ENCODE data around the gene AOAH.

AOAH gene

GRCh38 chr7:36749282-36749960, 25.1 kb upstream of the AOAH start:
- DNase-seq (ENCODE audit: low read depth in 1 of 2, low spot score in 1 of 2), result no peak
- in situ Hi-C loops (cut with HindIII; ENCODE audit: low pct_unique_long_range_greater_than_20kb, low sequenced_read_pairs), result no loop called here

DNA sequence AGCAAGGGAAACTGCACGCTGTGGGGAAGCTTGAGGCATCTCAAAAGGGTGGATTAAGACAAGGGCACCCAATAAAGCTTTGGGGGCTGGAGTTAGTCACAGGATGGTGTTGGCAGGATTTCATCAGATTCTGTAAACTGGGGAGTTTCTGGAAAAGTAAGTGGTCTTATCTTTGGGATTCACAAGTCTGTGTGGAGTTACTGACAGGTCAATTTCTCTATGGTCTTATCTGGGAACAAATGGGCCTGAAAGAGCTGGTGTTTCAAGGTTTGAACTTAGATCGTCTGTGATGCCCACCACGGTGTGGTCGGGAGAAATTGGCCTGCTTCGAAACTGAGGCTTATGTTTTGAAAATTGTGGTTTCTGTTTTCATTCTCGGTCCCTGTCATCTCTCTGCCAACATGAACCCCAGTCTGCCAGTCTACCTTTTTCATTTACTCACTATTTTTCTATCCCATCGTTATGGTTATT, 23.8 kb upstream of the AOAH start:
- in situ Hi-C loops (cut with HindIII; ENCODE audit: low pct_unique_long_range_greater_than_20kb, low sequenced_read_pairs), result no loop called here
- no peak for TF ChIP-seq JUND (IDR thresholded peaks at IDR 0.05; ENCODE audit: low read depth)
- DNase-seq (ENCODE audit: low read depth in 1 of 2, low spot score in 1 of 2), result no peak

More at GRCh38 chr7:36749282-36749960, 25.1 kb upstream of the AOAH start:
- no peak for TF ChIP-seq JUND (IDR thresholded peaks at IDR 0.05; ENCODE audit: low read depth)

DNA sequence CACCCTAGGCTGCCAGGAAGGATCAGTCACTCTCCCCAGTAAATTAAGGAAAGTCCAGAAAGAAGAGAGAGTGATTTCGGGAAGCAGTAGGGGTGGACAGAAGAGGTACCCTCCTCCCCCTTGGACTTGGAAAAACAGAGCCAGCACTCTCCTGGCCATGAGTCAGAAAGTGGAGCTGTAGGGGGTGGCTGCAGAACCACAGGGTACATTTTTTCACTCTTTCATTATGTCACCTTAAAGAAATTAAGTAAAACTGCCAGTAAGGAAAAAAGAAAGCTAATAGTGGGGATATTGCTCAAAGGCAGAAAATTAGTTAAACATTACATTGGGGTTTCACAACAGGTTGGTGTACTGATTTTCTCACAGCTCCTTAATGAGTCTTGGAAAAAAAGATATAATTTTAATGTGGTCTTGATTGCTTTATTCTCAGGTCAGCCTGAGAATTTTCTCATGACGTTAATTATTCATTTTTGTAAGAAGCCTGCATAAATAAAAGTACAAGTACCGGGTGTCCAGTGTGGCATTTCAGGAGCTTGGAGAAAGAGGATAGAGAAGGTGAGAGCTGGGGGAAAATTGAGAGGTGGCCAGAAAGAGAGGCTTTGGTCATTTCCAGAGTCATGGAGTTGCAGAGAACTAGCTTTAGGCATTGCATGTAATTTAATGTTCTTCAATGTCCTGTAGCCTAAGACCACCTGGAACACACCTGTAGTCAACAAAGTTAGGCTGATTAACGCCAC, 23.2 kb upstream of the AOAH start:
- no peak for TF ChIP-seq JUND (IDR thresholded peaks at IDR 0.05; ENCODE audit: low read depth)
- in situ Hi-C loops (cut with HindIII; ENCODE audit: low pct_unique_long_range_greater_than_20kb, low sequenced_read_pairs), result no loop called here
- DNase-seq (ENCODE audit: low read depth in 1 of 2, low spot score in 1 of 2), result no peak

DNA sequence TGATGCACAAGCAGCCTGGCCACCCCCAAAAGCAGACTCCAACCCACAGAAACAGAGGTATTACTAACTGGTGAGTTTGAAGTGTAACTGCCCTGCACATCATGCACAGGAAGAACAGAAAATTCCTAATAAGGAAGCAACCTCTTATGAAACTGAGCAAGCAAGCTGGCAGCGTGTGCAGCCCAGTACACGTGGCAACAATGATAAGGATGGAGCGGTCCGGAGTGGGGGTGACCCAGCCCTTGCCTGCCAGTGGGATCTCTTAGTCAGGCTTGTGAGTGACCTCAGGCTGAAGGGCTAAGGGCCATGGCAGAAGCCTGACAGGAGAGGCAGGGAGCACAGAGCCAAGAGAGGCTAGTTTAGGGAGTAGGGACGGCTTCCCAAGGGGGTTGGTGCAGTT, 22.1 kb upstream of the AOAH start:
- TF ChIP-seq JUND (IDR thresholded peaks at IDR 0.05; ENCODE audit: low read depth), result no peak
- in situ Hi-C loops (cut with HindIII; ENCODE audit: low pct_unique_long_range_greater_than_20kb, low sequenced_read_pairs), result no loop called here
- DNase-seq (ENCODE audit: low read depth in 1 of 2, low spot score in 1 of 2), result no peak

GRCh38 chr7:36742911-36743775, 18.8 kb upstream of the AOAH start:
- DNase-seq (ENCODE audit: low read depth in 1 of 2, low spot score in 1 of 2), result no peak
- in situ Hi-C loops (cut with HindIII; ENCODE audit: low pct_unique_long_range_greater_than_20kb, low sequenced_read_pairs), result no loop called here
- no peak for TF ChIP-seq JUND (IDR thresholded peaks at IDR 0.05; ENCODE audit: low read depth)

DNA sequence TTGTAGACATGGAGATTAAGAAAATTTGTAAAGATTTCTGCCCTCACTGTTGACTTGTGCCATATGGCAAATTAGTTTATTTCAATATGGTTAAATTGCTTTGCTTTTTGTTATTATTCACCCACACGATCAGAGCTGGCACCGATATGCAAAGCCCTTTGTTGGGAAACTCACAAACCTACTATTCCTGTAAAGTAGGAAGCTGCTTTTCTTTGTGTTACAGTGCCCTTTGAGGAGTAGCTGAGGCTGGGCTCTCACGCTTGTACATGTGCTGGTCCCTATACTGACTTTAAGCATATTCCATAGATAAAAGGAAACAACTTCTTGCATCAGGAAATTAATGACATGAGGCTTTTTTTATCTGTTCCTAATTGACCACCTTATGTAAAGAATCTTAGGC, 17.6 kb upstream of the AOAH start:
- no peak for TF ChIP-seq JUND (IDR thresholded peaks at IDR 0.05; ENCODE audit: low read depth)

GRCh38 chr7:36739351-36739750, 15.1 kb upstream of the AOAH start:
- DNase-seq (ENCODE audit: low read depth in 1 of 2, low spot score in 1 of 2), result no peak
- in situ Hi-C loops (cut with HindIII; ENCODE audit: low pct_unique_long_range_greater_than_20kb, low sequenced_read_pairs), result no loop called here
- TF ChIP-seq JUND (IDR thresholded peaks at IDR 0.05; ENCODE audit: low read depth), result no peak

More for the DNA sequence above, 17.6 kb upstream of the AOAH start:
- in situ Hi-C loops (cut with HindIII; ENCODE audit: low pct_unique_long_range_greater_than_20kb, low sequenced_read_pairs), result no loop called here
- no peak for DNase-seq (ENCODE audit: low read depth in 1 of 2, low spot score in 1 of 2)

DNA sequence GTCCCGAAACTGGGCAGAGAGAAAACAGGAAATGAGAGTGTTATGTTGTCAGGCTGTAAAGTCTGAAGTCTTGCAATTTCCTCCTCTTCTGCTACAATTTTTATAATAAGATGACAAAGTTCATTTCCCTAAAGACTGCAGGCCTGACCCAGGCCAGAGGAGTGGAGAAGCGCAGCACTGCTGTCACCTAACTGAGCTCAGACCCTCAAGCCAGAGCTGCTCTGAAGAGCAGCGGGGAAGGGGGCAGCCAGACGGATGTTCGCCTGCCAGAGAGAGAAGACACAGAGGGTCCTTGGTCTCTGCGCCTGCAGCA, 12.6 kb upstream of the AOAH start:
- no peak for TF ChIP-seq JUND (IDR thresholded peaks at IDR 0.05; ENCODE audit: low read depth)
- in situ Hi-C loops (cut with HindIII; ENCODE audit: low pct_unique_long_range_greater_than_20kb, low sequenced_read_pairs), result no loop called here
- DNase-seq (ENCODE audit: low read depth in 1 of 2, low spot score in 1 of 2), result no peak

DNA sequence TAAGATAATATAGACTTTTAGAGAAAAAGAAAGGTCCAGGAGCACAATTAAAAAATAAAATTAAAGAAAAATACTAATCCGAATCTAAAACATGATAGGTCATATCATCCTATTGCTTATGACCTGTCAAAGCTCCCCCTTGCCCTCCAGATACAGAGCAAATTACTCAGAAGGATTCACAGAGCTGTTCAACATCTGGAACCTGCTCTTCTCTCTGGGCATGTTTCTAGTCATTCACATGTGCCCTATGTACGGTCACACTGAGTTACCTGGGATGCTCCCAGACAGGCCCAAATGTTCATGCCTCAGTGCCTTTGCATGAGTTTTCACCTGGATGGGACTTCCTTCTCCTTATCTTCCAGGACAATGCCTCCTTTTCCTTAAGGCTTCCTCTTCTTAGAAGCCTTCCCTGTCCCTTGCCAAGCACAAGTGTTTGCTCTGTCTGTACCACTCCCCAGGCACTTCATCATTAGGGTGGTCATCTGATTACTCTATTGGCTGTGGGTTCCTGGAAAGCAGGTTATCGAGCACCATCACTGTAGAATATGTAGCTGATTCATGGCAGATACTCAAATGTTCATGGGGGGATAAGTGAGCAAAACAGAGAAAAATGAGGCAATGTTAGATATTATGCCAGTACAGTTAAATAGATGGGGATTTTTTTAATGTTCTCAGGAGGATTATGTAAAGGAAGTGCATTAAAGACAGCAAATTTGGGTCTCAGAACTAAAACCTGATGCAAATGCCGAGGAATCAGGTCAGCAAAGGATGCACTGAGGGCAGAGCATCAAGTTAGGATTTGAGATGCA, 12.0 kb upstream of the AOAH start:
- in situ Hi-C loops (cut with HindIII; ENCODE audit: low pct_unique_long_range_greater_than_20kb, low sequenced_read_pairs), result no loop called here
- no peak for TF ChIP-seq JUND (IDR thresholded peaks at IDR 0.05; ENCODE audit: low read depth)
- DNase-seq (ENCODE audit: low read depth in 1 of 2, low spot score in 1 of 2), result no peak

DNA sequence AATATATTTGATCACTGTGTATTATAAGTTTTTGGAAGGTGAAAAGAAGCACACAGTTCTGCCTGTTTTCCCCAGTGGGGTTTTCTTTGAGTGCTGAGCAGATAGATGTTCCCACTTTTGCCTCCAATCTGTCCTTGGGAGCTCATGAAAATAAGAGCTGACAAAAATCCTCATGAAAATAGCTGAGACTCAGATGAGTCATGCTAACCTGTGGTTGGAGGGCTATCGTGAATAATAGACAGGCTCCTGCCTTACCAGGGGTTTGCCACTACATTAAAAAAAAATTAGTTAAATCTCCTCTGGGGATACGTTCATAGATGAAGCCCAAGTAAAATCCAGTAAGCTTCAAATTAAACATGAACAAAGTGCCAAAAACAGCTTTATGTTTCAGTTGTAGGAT, 10.9 kb upstream of the AOAH start:
- no peak for TF ChIP-seq JUND (IDR thresholded peaks at IDR 0.05; ENCODE audit: low read depth)
- DNase-seq (ENCODE audit: low read depth in 1 of 2, low spot score in 1 of 2), result no peak
- in situ Hi-C loops (cut with HindIII; ENCODE audit: low pct_unique_long_range_greater_than_20kb, low sequenced_read_pairs), result no loop called here

GRCh38 chr7:36734731-36735130, 10.4 kb upstream of the AOAH start:
- in situ Hi-C loops (cut with HindIII; ENCODE audit: low pct_unique_long_range_greater_than_20kb, low sequenced_read_pairs), result no loop called here
- no peak for TF ChIP-seq JUND (IDR thresholded peaks at IDR 0.05; ENCODE audit: low read depth)
- no peak for DNase-seq (ENCODE audit: low read depth in 1 of 2, low spot score in 1 of 2)

- no peak for DNase-seq (ENCODE audit: low read depth in 1 of 2, low spot score in 1 of 2)
- no peak for TF ChIP-seq JUND (IDR thresholded peaks at IDR 0.05; ENCODE audit: low read depth)
- in situ Hi-C loops (cut with HindIII; ENCODE audit: low pct_unique_long_range_greater_than_20kb, low sequenced_read_pairs), result no loop called here
Observed at GRCh38 chr7:36733411-36733810, 9.1 kb upstream of the AOAH start.
